Stimulated activated CD4-positive, alpha-beta T cell treated with anti-CD3 and anti-CD28 coated beads, TNF-alpha, amount 100 ng/mL, for 4 hours (primary cell): ENCODE results near the gene LPP.

Experiments used
- DNase-seq, 3 experiments: peaks; one replicate each; pipeline ENCODE4 v3.0.0-alpha.2; 2020; ENCODE audit warnings: low read depth in 3 of 3

The LPP gene

GRCh38 chr3:188470508-188471130 lies 316.7 kb downstream of the LPP start:
- no peak for DNase-seq

- DNase-seq, result no peak
These were observed 317.8 kb downstream of the LPP start for GRCh38 chr3:188471723-188472122.

- DNase-seq, result no peak
These were observed 318.4 kb downstream of the LPP start for GRCh38 chr3:188472336-188472735.

- no peak for DNase-seq
These were observed 319.1 kb downstream of the LPP start for GRCh38 chr3:188473045-188473444.

GRCh38 chr3:188473591-188474288 lies 319.8 kb downstream of the LPP start:
- DNase-seq, result no peak

- no peak for DNase-seq
These were observed 323.0 kb downstream of the LPP start for GRCh38 chr3:188476935-188477334.

- no peak for DNase-seq
These were observed 326.1 kb downstream of the LPP start for GRCh38 chr3:188480011-188480410.

GRCh38 chr3:188482929-188483328 lies 329.0 kb downstream of the LPP start:
- no peak for DNase-seq

- no peak for DNase-seq
These were observed 332.2 kb downstream of the LPP start for GRCh38 chr3:188486126-188486525.

GRCh38 chr3:188486952-188487351 lies 333.0 kb downstream of the LPP start:
- no peak for DNase-seq

GRCh38 chr3:188487652-188488051 lies 333.7 kb downstream of the LPP start:
- DNase-seq, result no peak

GRCh38 chr3:188488801-188489200 lies 334.8 kb downstream of the LPP start:
- no peak for DNase-seq

GRCh38 chr3:188489639-188490405 lies 335.9 kb downstream of the LPP start:
- no peak for DNase-seq

GRCh38 chr3:188490416-188490815 lies 336.5 kb downstream of the LPP start:
- DNase-seq, result no peak

GRCh38 chr3:188491276-188491687 lies 337.3 kb downstream of the LPP start:
- no peak for DNase-seq

- no peak for DNase-seq
These were observed 342.4 kb downstream of the LPP start for GRCh38 chr3:188496390-188496789.

GRCh38 chr3:188497021-188497420 lies 343.1 kb downstream of the LPP start:
- DNase-seq, result no peak

- DNase-seq, result no peak
These were observed 349.7 kb downstream of the LPP start for GRCh38 chr3:188503647-188504046.

GRCh38 chr3:188505151-188505550 lies 351.2 kb downstream of the LPP start:
- DNase-seq, result no peak

- DNase-seq, result no peak
These were observed 352.0 kb downstream of the LPP start for GRCh38 chr3:188505911-188506310.

- DNase-seq, result no peak
These were observed 352.5 kb downstream of the LPP start for GRCh38 chr3:188506446-188506845.

GRCh38 chr3:188507244-188507720 lies 353.3 kb downstream of the LPP start:
- no peak for DNase-seq

GRCh38 chr3:188508454-188508853 lies 354.5 kb downstream of the LPP start:
- no peak for DNase-seq
